ENCODE results near the gene ADGRG3. TPM values are rescaled to one million over a fixed set of nuclear protein-coding genes. Genes with fewer than 3 reads are reported as not detected.

Gene ADGRG3
- total RNA-seq, 1 donor from 2014 or later, result 7.7 TPM

DNA sequence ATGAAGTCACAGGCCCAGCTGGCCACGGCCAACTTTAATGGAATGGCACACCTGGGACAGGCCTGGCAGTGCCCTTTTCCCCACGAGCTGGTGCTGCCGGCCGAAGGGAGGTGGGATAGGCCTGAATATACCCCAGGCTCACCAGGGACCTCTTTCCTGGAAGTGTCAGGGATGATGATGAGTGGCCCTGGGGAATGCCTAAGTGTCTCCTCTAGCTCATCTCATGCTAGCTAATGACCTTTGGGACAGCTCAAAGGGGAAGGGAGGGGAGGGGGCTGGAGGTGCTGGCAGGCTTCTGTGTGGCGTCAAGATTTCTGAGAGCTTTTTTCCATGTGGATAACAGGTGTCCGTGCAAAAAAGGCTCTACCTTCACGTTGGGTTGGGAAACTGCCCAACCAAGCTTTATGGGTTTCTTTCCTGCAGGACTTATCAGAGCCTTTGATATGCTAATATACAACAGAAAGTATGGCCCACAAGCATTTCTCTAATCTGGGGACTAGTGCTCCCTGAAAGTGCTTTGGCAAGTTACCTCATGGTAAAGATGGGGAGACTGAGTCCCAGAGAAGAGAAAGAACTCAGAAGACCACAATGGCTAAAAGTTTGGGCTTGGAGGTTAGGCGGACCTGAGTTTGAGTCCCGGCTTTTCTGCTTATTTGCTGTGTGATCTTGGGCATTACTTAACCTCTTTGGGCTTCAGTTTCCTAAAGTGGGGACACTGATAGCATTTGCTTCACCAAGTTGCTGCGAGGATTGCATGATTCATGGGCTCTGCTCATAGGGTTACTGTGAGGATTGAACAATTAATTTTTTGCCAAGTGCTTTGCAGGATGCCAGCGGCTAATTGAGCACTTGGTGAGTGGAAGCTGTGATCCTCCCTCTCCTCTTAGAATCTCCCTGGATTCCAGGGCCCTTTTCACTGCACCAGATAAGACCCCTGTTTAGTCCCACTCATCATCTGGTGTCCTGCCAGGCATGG, 25.7 kb upstream of the ADGRG3 start:
- no peak overlapping the region for H3K4me3 ChIP-seq
- no peaks in the 10 kb centered on the region for H3K9me3 ChIP-seq
- peaks cover 43% of the 10 kb centered on the region for H3K4me1 ChIP-seq
- intact Hi-C loops (cut with DNase I), result loop anchor here (10.0 kb wide), 1 partner anchor 48 kb away; no protein-coding TSS in a partner anchor
- DNase-seq (no peak), ATAC-seq (no peak)
- peak overlapping the region; percentile 41 for H3K27ac ChIP-seq
- TF ChIP-seq, protein P1, sequence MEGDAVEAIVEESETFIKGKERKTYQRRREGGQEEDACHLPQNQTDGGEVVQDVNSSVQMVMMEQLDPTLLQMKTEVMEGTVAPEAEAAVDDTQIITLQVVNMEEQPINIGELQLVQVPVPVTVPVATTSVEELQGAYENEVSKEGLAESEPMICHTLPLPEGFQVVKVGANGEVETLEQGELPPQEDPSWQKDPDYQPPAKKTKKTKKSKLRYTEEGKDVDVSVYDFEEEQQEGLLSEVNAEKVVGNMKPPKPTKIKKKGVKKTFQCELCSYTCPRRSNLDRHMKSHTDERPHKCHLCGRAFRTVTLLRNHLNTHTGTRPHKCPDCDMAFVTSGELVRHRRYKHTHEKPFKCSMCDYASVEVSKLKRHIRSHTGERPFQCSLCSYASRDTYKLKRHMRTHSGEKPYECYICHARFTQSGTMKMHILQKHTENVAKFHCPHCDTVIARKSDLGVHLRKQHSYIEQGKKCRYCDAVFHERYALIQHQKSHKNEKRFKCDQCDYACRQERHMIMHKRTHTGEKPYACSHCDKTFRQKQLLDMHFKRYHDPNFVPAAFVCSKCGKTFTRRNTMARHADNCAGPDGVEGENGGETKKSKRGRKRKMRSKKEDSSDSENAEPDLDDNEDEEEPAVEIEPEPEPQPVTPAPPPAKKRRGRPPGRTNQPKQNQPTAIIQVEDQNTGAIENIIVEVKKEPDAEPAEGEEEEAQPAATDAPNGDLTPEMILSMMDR (IDR thresholded peaks at IDR 0.05), result no peak
- H3K27me3 ChIP-seq (ENCODE audit: low read depth), result no peaks in the 10 kb centered on the region
- H3K36me3 ChIP-seq, result no peaks in the 10 kb centered on the region

DNA sequence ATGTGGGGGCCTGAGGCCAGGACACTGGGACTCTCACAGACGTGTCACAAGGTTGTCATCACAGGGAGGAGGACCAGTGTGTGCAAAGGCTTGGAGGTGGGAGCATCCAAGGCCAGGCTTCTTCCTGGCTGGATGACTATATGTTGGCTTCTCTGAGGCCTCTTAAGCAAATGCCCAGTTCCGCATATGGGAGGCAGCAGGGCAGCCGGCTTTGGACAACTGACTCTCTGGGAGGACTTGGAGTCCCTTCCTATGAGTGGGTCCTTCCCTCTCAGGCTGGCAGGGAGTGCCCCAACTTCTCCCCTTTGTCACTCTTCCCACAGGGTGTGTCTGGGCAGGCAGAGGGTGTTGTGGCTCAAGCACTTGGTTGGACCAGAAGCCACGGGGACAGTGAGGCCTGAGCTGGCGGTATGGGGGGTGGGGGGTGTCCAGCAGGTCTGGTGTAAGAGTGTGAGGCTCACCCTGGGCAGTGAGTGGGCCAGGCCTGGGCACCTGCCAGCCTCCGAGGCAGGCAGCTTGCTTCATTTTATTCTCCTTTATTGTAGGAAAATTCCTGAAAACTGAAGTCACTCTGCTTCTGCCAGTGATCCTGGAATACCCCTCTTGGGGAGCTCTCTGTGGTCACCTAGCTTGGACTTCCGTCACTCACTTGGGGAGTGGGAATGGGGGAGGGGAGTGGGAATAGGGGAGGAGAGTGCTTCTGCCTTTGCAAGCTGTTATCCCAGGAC, 24.8 kb upstream of the ADGRG3 start:
- Histone ChIP-seq H3K4me3 (no peak overlapping the region), H3K27me3 (ENCODE audit: low read depth) (no peaks in the 10 kb centered on the region), H3K9me3 (no peaks in the 10 kb centered on the region), H3K27ac (peak overlapping the region; percentile 41), H3K4me1 (peaks cover 51% of the 10 kb centered on the region), H3K36me3 (no peaks in the 10 kb centered on the region)
- DNase-seq (no peak), ATAC-seq (peak in 1 of 2 donors; percentile 70)
- intact Hi-C loops (cut with DNase I), result loop anchor here (10.0 kb wide), 1 partner anchor 49 kb away; no protein-coding TSS in a partner anchor
- TF ChIP-seq, protein P1 (IDR thresholded peaks at IDR 0.05), result no peak

DNA sequence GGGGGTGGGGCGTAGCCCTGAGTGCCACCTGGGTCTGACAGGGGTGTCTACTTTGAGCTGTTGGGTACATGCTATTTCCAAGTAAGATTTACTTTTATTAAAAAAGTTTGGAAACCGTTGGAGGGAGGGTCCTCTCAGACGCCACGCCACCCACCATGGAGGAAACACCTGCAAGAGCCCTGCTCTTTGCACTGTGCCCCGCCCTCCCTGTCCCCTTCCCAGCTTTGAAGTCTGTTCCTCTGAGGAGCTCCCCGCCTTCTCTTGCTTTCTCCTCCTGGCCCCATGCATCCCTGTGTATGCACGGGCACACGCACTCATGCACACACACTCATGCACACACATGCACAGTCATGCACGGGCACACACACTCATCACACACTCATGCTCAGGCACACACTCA, 24.2 kb upstream of the ADGRG3 start:
- H3K9me3 ChIP-seq, result no peaks in the 10 kb centered on the region
- ATAC-seq (no peak), DNase-seq (no peak)
- H3K27me3 ChIP-seq (ENCODE audit: low read depth), result no peaks in the 10 kb centered on the region
- peaks cover 56% of the 10 kb centered on the region for H3K4me1 ChIP-seq
- H3K4me3 ChIP-seq, result no peak overlapping the region
- H3K27ac ChIP-seq, result no peak overlapping the region
- H3K36me3 ChIP-seq, result no peaks in the 10 kb centered on the region
- intact Hi-C loops (cut with DNase I), result loop anchor here (10.0 kb wide), 1 partner anchor 49 kb away; no protein-coding TSS in a partner anchor
- TF ChIP-seq, protein P1 (IDR thresholded peaks at IDR 0.05), result no peak

DNA sequence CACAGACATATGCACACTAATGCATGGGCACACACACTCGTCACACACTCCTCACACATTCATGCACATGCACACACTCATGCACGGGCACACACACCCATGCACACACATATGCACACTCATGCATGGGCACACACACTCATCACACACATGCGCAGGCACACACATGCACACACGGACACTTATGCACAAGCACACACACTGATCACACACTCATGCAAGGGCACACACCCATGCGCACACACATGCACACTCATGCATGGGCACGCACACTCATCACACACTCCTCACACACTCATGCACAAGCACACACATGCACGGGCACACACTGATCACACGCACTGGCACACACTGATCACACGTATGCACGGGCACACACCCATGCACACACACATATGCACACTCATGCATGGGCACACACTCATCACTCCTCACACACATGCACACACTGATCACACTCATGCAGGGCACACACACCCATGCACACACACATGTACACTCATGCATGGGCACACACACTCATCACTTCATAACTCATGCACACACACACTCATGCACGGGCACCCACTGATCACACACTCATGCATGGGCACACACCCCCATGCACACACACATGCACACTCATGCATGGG, 23.6 kb upstream of the ADGRG3 start:
- TF ChIP-seq, protein P1 (IDR thresholded peaks at IDR 0.05), result no peak
- H3K4me1 ChIP-seq, result peaks cover 52% of the 10 kb centered on the region

DNA sequence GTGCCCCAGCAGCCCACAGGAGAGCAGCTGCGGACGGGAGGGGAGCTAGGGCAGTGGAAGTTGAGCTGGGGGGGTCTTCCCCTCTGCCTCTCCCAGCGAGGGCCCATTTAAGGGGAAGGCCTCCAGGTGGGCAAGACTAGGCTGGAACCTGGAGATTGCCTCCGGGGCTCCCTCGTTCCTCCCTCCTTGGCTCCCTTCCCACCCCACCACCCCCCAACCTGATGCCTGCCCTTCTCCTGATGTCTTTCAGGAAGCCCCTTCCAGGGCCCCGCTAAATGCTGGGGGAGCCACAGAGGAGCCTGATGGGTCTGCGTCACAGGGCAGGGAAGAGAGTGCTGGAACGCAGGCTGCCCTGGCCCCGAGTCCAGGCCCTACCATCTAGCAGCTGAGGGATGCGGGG, 22.9 kb upstream of the ADGRG3 start:
- ATAC-seq, result no peak
- peak overlapping the region; percentile 56 for H3K27ac ChIP-seq
- DNase-seq, result no peak
- H3K4me1 ChIP-seq, result peaks cover 47% of the 10 kb centered on the region
- no peaks in the 10 kb centered on the region for H3K9me3 ChIP-seq
- H3K27me3 ChIP-seq (ENCODE audit: low read depth), result no peaks in the 10 kb centered on the region
- intact Hi-C loops (cut with DNase I), result loop anchor here (10.0 kb wide), 1 partner anchor 50 kb away; no protein-coding TSS in a partner anchor
- TF ChIP-seq, protein P1 (IDR thresholded peaks at IDR 0.05), result no peak
- no peak overlapping the region for H3K4me3 ChIP-seq
- H3K36me3 ChIP-seq, result no peaks in the 10 kb centered on the region

More for the DNA sequence above, 23.6 kb upstream of the ADGRG3 start:
- H3K4me3 ChIP-seq, result no peak overlapping the region
- no peak overlapping the region for H3K27ac ChIP-seq
- no peak for ATAC-seq
- H3K9me3 ChIP-seq, result no peaks in the 10 kb centered on the region
- intact Hi-C loops (cut with DNase I), result loop anchor here (10.0 kb wide), 1 partner anchor 50 kb away; no protein-coding TSS in a partner anchor
- no peak for DNase-seq
- no peaks in the 10 kb centered on the region for H3K36me3 ChIP-seq
- no peaks in the 10 kb centered on the region for H3K27me3 ChIP-seq (ENCODE audit: low read depth)
